ENCODE measurements around the gene MFSD1. TPM values are rescaled to one million over a fixed set of nuclear protein-coding genes. Genes with fewer than 3 reads are reported as not detected.

MFSD1 gene
- polyA plus RNA-seq, 4 donors: 46.8 to 59.5 (median 53.9) TPM

DNA sequence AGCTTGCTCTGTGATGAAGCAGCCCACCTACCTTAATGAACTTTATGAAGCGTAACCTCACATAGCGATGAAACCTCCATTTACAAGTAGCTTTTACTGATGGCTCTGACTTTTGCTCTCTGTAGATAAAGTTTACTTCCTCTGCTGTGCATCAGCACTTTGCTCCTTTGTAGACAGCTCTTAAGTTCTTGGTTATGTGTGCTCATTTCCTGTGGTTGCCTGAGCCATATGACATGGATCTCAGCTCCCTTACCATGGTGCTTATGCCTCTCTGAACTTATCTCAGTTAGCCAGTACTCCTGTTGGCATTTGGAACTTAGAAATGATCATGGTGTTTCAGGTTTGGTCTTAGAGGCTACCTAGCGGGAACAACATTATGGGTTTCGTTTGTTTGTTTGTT lies 7.8 kb downstream of the MFSD1 start:
- no peak for DNase-seq (ENCODE audit: low read depth in 4 of 4, low spot score in 3 of 4)

DNA sequence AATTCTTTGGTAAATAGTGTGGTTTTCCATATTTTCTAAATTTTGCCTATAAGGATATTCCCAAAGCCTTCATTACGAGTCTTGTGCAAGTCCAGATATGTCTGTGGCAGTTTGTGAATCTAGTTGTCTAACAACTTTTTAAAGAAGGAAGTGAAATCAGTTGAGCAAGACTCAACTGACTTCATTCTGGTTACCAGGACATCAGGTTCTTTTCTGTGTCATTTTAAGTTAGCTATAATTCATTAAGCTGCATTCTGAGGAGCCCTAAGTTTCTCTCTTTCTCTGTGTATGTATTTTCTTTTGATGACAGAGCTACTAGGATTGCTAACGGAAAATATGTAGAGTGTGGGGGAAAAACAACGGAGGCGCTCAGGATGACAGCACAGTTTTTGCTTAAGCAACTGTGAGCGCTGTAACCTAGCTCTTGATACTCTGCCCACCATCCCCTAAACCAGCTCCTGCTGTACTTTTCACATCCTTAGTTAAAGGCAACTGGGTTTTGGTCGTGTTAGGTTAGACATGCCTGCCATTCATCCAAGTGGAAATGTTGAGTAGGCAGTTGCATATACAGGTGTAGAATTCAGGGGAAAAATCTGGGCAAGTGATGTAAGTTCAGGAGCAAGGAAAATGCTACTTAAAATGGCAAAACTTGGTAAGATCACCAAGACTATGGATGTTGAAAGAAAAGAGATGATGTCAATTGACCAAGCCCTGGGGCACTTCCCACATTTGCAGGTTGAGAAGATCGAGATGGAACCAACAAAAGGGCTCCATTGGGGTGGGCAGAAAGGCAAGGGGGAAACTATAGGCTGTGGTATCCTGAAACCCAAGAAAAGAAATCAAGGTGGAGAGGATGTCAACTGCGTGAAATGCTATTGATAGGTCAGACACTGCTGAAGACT lies 9.2 kb downstream of the MFSD1 start:
- no peak for DNase-seq (ENCODE audit: low read depth in 4 of 4, low spot score in 3 of 4)

DNA sequence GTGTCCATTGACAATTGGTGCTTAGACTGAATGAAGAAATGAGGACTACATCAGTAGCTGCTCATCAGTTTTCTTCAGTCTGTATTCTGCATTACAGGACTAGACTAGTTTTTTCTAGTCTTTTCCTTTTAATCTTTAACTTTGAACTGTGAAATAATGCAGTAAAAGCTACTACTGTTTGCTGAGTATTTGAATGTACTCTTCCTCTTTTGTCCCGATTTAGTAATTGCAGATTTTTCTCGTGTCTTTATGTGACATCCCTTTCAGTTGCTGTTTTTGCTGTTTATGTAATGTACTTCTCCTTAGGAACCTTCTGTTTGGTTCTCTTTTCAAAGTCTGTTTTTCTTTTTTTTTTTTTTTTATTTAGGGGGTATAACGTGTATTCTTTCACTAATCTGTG lies 17.4 kb downstream of the MFSD1 start:
- DNase-seq (ENCODE audit: low read depth in 4 of 4, low spot score in 3 of 4): no peak

DNA sequence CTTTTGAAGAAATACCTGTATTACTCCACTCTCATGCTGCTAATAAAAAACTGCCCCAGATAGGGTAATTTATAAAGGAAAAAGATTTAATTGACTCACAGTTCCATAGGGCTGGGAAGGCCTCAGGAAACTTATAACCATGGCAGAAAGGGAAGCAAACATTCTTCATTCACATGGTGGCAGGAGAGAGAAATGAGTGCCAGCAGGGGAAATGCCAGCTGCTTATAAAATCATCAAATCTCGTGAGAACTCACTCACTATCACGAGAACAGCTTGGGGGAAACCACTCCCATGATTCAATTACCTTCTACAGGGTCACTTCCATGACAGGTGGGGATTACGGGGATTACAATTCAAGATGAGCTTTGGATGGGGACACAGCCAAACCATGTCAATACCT lies 18.7 kb downstream of the MFSD1 start:
- DNase-seq (ENCODE audit: low read depth in 4 of 4, low spot score in 3 of 4): no peak

DNA sequence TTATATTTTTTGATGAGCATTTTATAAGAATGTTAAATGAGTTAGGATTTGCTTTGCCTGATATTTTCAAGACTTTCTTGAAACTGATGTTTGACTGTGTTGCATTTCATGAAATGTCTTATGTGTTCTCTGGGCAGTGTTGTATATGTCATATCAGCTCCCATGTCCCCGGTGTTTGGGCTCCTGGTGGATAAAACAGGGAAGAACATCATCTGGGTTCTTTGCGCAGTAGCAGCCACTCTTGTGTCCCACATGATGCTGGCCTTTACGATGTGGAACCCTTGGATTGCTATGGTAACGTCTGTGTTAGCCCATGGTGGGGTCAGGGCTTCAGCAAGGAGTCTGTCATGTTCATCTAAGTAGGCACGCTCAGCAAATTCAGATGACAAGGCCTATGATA lies 20.0 kb downstream of the MFSD1 start:
- DNase-seq (ENCODE audit: low read depth in 4 of 4, low spot score in 3 of 4): no peak

DNA sequence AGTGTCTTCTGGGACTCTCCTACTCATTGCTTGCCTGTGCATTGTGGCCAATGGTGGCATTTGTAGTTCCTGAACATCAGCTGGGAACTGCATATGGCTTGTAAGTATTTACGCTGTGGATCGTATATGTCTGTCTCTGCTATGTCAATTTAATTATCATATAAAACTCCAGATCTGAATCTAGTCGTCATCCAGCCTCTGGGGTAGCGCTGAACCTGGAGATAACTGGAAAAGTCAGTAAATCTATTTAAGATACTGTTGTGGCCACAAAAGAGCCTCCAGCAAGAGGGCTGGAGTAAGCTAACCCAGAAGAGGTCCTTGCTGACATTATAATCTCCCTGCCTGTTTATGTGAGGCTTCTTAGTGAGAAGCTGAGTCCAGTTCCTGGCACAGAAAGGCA lies 21.6 kb downstream of the MFSD1 start:
- DNase-seq (ENCODE audit: low read depth in 4 of 4, low spot score in 3 of 4): no peak

DNA sequence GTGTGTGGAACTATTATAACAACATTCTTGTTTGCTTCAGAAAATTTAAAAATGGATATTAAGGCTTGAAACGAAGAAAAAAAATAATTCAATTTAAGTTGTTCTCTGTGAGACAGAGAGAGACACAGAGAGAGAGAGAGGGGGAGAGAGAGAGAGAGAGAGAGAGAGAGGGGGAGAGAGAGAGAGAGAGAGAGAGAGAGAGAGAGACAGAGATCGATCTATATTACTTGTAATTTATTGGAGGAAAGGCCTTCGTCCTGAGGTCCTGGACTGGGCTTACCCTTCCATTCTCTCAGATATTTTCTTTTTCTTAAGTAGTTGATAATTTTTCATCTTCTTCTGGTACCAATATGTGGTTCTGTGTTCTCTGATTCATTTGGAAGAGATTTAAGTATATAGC lies 25.9 kb downstream of the MFSD1 start:
- no peak for DNase-seq (ENCODE audit: low read depth in 4 of 4, low spot score in 3 of 4)

DNA sequence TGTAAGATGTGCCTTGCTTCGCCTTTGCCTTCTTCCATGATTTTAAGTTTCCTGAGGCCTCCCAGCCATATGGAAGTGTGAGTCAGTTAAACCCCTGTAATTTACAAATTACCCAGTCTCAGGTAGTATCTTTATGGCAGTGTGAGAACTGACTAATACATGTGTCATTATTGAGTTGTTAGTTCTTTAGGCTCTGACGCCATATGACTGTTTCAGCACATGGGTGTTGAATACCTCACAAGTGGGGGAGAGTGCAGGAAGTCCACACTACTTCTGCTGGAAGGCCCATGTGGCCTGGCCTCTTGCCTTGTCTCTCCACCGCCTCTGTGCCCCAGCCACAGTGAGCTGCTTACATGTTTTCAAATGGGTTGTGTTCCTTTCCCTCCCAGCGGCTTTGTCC lies 28.5 kb downstream of the MFSD1 start:
- DNase-seq (ENCODE audit: low read depth in 4 of 4, low spot score in 3 of 4): no peak

DNA sequence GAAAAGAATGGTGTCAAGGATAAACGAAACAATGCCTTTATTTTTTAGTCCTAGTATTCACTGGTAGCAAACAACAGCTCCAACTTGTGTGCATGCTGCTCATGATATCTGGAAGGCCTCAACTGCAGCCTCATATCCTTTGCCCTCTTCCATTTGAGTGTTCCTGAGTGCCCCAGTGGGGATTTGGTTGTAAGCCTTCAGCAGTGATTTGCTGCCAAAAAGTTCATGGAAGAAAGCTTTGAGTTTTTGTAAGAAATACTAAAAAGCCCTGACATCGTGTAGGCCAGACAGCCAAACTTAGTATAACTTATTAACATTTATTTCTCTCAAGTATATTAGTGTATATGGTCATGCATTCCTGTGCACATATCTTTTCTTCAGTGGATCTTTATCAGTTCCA lies 30.0 kb downstream of the MFSD1 start:
- no peak for DNase-seq (ENCODE audit: low read depth in 4 of 4, low spot score in 3 of 4)

DNA sequence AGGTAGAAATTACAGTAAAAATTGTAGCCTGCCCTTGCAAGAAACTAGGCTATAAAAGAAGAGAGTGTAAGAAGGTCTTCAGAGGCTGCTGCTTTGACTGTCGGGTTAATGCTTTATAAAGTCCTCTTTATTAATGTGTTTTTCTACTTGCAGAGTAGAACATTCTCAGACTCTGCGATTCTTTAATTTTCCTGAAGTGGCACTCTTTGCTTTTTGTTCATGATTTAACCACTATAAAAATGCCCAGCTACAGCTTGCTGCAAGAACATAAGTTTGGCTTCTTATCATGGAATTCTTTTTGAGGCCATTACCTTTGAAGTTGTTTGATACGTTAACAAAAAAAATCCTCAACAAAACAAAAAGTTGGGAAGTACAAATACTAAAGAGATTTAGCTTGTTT lies 33.8 kb downstream of the MFSD1 start:
- no peak for DNase-seq (ENCODE audit: low read depth in 4 of 4, low spot score in 3 of 4)

DNA sequence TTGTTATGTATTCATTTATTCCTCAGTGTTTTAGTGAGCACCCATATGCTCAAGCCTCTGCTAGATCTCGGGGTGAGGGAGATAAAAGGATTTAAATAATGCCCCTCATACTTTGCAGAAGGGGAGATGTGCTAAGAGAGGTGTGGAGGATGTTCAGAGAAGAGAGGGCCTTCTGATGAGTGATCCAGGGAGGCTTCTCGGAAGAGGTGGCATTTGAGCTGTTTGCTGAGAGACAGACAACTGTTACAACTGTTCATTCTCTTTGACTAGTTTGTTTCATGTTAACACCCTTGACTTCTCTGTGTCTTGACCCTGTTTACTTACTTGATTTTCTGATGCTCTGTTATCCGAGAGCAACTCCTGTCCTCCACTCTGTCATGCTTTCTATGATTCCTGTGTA lies 34.5 kb downstream of the MFSD1 start:
- no peak for DNase-seq (ENCODE audit: low read depth in 4 of 4, low spot score in 3 of 4)

DNA sequence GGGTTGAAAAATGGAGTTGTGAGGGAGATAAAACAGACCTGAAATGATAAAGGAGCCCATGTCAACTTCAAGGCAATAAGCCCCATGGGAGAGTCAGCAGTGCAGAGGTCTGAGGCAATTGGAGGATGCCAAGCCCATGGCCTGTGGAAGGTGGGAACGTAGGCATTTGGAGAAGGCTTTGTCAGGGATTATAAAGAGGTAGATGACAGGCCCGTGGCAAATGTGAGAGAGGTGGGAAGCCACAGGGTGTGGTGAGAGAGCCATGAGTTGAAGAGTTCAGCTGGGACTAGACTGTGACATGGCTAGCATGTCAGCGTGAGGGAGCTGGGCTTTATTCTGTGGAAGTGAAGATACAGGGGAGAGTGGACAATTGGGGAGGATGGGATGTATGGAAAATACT lies 35.4 kb downstream of the MFSD1 start:
- no peak for DNase-seq (ENCODE audit: low read depth in 4 of 4, low spot score in 3 of 4)

DNA sequence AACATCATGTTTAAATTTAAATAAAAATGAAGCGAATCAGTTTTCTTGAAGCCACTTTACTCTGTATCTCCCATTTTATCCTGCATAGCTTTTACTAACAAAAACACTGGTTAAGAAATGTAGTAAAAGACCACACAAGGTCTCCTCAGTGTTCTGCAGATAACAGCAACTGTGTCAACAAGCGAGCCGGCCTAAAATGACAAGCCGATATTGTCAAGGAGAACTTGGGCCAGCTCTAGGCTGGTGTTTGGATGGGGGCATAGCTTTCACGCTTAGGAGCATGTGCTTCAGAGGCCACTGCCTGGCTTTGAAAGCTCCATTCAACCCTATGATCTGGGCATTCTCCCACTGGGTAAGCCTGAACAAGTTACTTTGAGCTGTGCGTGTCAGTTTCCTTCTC lies 38.1 kb downstream of the MFSD1 start:
- no peak for DNase-seq (ENCODE audit: low read depth in 4 of 4, low spot score in 3 of 4)

DNA sequence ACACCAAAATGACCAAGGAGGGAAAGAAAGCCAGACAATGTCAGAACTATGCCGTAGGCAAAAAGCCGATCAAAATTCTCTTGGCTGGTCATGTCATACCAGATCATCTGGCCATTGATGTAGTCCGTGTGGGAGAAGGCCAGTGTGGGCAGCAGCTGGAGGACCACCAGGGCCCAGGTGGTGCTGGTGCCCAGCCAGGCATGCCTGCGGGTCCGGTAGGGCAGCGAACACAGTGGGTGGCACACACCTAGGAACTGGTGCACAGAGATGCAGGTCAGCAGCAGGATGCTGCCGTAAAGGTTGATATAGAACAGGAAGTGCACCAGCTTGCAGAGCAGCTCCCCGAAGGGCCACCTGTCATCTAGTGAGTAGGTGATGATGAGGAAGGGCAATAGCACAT lies 39.5 kb downstream of the MFSD1 start:
- no peak for DNase-seq (ENCODE audit: low read depth in 4 of 4, low spot score in 3 of 4)

DNA sequence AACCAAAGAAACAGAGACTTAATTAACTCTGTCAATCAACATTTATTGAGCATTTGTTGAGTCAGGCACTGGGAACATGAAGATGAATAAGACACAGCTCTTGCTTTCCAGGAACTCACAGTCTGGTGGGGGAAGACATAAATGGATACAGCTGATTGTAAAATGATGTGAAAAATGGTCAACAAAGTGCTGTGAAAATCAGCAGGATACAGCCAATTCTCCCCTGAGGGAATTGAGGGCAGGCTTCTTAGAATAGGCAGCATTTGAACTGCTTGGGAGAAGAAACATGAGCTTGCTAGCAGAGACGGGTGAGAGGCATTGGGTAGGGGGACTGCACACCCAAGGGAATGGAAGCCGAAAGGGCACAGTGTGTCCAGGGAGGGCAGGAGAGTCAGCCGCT lies 41.1 kb downstream of the MFSD1 start:
- DNase-seq (ENCODE audit: low read depth in 4 of 4, low spot score in 3 of 4): no peak

DNA sequence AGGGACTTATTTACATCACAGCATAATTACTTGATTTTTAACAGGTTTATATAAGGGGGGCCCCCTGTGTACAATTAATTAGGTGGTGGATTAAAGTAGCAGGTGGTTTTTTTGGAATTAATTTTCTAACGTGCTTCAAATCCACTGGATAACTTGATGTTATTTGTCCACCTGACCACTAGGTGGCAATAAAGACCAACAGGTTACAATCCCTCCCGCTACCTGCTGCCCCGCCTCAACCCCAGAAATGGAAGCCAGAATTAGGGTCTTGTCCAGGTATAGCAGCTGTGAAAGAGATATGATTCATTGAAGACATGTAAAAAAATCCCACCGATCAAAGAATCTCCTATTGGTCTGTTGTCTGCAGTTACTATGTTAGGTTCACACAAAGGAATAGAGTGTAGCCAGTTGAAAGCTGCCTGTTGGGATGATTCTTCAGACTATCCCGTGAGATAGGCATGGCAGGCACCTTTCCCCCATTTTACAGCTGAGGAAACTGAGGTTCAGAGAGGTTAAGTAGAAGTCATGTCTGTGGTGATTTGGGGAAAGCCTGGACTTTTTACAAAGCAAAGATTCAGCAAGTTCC lies 44.0 kb downstream of the MFSD1 start:
- DNase-seq (ENCODE audit: low read depth in 4 of 4, low spot score in 3 of 4): peak; percentile 5 to 12 (median 7)

DNA sequence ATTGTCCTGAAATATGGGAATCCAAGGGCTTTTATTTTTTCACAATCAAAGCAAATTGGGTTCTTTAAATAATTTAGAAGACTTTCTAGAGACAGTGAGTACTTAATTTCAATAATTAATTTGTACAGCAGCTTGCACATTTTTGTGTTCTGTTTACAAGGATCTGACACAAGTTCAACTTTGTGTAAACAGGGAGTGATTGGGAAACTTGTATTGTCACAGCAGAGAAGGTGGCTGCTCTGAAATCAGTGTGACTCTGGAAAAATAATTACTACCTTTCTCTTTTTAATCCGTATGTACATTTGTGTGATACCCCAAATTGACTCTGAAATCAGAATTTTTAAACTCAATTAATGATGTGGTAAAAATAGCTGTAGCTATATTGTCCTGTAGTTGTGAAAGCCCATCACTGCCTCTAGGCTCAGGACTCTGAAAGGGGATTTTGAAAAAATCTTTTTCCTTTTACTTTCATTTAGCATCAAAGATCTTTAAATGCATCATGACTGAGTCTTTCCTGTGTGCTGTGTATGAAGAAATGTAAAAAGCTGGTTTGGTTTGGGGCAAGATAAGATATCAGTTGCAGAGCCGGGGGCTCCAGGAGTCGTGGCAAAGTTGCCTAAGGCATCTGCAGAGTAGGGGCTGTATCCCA lies 45.1 kb downstream of the MFSD1 start:
- no peak for DNase-seq (ENCODE audit: low read depth in 4 of 4, low spot score in 3 of 4)

DNA sequence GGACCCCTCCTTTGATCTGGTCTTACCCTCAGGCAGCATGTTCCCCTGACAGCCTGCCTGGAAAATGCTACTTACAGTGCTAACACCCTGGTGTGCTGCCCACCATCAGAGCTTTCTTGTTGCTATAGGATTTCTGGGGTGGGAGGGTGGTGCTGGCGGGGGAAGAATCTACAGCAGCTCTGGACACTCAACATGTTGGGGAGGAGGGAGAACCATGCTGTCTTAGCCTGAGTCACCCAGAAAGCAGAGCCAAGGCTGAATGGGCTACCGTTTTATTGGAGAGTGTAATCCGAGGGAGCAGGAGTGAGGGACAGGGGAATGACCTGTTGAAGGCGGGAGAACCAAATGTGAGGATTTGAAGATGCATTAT lies 45.6 kb downstream of the MFSD1 start:
- DNase-seq (ENCODE audit: low read depth in 4 of 4, low spot score in 3 of 4): no peak

DNA sequence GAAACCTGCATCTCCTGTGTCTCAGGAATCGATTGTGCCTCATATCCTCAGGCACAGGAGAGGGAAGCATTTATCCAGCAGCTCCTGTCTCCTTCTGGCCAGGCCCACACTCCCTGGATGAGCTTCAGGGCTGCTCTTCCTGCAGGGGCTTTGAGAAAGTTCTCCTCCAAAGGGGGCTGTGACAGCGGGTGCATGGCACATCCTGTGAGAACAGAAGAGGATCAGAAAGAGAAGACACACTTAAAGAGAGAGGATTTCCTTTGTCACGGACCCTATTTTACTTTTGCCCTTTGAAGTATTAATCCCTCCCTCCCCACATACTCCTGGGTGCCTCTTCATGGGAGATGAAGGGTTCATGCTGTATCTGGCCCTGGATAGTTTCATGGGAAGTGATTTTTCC lies 46.0 kb downstream of the MFSD1 start:
- DNase-seq (ENCODE audit: low read depth in 4 of 4, low spot score in 3 of 4): no peak

DNA sequence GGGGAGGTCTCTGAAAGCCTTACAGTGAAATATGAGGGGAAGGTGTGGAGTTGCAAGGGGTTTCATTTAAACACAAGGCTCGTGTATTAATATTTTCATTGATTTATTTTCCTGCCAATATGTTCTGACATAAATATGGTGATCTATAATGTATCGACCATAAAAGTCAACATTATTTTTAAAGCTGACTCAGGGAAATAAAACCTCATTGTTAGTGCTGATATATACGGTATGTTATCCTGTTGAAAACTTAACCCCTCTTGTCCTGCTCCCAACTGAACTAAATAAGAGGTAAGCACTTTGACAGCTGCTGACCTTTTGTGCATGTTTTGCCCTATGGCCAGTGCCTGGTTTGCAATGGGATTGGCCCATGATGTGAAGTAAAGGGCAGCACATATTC lies 47.9 kb downstream of the MFSD1 start:
- no peak for DNase-seq (ENCODE audit: low read depth in 4 of 4, low spot score in 3 of 4)

DNA sequence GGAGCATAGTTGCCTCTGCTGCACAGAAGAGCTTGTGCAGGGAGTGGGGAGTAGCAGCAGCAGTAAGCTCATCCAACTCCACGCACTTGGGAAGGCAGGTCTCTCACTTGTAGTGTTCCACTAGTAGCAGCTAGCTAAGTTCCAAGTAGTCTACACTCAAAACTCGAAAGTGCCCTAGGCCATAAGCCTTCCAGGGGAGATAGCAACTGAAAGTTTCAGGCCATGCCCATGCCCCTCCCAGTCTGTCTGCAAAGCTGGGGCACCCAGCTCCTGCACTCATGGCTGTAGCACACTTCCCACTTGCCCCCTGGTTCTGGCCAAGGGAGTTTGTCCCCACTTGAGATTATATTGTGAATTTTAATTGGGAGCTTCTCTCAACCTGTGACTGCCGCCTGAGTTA lies 57.5 kb downstream of the MFSD1 start:
- DNase-seq (ENCODE audit: low read depth in 4 of 4, low spot score in 3 of 4): no peak

DNA sequence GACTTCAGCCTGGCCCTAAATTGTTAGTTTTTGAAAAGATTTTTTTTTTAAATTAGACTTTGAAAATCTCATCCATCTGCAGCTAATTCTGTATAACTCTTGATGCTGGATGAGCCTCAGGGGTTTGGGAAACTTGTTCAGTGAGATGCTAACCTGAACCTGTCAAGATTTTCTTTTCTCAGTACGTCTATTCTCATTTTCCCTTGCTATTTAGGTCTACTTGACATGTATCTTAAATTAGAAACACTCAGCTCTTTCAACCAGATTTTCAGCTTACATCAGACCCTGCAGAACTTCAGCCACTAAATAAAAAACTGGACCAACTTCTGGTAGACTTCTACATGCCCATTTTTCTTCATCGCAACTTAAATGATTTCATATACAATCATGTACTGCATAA lies 61.4 kb downstream of the MFSD1 start:
- DNase-seq (ENCODE audit: low read depth in 4 of 4, low spot score in 3 of 4): no peak

All from left renal pelvis (tissue), 4 donors.